GM21381 (cell line): Measurements from ENCODE around the gene DERA.
"Not testable (repeated sequence)": the region's sequence is repeated elsewhere in the genome, so short reads cannot be mapped to it uniquely, and the experiment has no call there.

Source experiments
- ATAC-seq: cut with Tn5 transposase; IDR thresholded peaks from one replicate; pipeline ENCODE4 v1.9.1; 2021; ENCODE audit warnings: mild to moderate bottlenecking, moderate library complexity; ENCODE audit not compliant: unreplicated experiment

DERA gene

DNA sequence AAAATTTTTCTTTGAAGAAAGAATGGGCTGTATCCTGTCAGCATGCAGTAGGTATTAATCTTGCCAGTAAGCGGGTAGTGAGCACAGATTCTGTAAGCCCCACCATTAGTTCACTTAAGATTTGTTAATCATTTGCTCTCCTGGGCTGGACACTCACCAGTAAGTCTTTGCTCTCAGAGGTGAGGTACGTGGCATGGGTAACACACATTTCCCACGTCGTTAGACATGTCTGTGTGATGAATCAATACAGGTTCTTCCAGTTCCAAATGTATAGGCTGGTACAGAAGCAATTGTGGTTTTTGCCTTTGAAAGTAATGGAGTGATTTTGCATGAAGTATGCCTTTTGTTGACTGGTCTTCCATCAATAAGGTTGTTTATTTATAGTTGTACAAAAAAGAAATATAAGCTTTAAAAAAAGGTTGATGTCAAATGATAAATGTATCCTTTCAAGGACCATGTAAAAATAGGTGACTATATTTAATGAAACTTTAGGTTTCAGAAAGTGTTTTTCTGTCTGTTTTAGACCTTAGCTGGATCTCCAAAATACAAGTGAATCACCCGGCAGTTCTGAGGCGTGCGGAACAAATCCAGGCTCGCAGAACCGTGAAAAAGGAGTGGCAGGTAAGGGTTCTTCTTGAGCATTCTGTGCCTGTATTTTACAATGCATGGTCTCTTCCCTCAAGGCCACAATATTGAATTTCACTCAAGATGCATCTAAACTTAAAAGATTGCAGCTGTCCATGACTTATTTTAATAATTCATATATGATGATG lies 45.5 kb downstream of the DERA start:
- no peak for ATAC-seq

DNA sequence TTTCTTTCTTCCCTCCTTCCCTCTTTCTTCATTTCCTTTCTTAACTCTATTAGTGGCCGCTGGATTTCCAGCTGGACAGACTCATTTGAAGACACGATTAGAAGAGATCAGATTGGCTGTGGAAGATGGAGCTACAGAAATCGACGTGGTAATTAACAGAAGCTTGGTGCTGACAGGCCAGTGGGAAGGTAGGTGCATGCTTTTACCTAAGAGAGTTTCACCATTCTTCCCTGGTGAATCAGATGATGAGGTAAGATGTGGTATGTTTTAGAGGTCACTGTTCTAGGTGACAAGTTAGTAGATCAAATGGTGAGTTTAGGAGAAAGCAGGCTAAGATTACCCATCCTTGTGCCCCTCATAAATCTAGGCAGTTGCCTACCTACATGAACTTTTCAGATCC lies 51.6 kb downstream of the DERA start:
- ATAC-seq: no peak

DNA sequence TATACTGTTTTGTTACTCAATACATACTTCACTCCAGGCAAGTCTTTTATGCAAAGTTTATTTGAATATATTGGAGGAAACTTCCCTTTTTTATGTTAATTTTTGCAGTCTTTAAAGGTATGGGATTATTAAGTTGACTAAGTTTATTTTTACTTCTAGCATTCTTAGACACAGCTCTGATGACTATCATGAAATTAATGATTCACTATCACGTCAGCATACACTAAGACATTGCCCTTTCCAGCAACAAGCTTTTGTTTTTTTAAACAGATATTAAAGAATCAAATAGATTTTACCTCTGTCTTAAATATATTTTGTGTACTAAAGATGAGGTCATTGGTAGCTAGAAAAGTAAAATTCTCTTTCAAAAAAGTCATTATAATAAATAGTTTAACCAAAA lies 52.1 kb downstream of the DERA start:
- ATAC-seq: no peak

DNA sequence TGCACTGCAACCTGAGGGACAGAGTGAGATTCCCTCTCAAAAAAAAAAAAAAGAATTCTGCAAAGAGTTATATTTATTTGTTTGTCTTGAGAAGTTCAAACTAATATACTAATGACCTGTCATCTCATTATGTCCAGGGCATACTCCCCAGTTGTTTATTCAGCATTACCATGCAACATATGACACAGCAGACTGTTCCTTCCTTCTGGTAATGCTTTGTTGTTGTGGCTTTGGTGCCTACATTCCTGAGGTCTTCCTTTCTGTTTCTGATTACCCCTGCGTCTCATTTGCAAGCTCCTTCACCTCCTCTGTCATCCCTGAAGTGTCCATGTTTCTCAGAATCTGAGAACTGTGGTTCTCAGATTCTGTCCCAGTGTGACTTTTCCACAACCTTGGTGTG lies 55.3 kb downstream of the DERA start:
- ATAC-seq: no peak

DNA sequence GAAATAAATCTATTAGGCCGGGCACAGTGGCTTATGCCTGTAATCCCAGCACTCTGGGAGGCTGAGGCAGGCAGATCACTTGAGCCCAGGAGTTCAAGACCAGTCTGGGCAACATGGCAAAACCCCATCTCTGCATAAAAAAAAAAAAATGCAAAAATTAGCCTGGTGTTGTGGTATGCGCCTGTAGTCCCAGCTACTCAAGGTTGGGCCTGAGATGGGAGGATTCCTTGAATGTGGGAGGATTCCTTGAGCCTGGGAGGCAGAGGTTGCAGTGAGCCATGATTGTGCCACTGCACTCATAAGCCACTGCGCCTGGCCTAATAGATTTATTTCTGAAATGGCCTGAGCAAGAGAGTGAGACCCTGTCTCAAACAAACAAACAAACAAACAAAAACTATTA lies 55.9 kb downstream of the DERA start:
- ATAC-seq: not testable (repeated sequence)

DNA sequence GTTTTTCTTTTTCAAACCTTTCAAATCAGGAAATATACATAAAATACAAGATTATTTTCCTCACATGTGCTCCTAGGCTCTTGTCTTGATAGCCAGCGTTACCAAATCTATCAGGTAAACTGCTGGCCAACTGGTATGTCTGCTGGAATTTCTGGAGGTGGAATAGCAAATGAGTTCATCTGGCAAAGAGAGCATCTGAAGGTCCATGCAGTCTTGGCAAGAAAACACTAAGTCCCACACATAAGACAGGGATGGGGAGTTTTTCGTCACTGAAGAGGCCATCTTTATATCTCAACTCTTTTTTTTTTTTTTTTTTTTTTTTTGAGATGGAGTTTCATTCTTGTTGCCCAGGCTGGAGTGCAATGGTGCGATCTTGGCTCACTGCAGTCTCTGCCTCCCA lies 60.1 kb downstream of the DERA start:
- ATAC-seq: no peak

DNA sequence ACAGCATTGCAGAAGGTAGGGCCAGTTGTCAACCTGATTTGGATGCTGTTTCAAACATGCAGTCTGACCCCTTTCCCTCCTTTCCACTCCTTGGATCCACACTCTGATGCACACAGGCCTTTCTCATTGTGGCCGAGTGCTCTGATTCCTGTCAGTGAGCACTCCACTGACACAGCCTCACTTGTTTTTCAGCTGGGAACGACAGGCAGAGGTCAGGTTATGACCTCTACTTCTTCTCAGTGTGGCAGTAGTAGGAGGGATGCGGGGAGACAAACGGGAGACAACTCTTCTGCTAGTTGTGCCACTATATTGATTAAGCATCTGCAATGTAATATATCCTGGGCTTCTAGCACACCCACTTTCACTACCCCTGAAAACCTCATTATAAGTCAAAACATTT lies 61.8 kb downstream of the DERA start:
- ATAC-seq: no peak

DNA sequence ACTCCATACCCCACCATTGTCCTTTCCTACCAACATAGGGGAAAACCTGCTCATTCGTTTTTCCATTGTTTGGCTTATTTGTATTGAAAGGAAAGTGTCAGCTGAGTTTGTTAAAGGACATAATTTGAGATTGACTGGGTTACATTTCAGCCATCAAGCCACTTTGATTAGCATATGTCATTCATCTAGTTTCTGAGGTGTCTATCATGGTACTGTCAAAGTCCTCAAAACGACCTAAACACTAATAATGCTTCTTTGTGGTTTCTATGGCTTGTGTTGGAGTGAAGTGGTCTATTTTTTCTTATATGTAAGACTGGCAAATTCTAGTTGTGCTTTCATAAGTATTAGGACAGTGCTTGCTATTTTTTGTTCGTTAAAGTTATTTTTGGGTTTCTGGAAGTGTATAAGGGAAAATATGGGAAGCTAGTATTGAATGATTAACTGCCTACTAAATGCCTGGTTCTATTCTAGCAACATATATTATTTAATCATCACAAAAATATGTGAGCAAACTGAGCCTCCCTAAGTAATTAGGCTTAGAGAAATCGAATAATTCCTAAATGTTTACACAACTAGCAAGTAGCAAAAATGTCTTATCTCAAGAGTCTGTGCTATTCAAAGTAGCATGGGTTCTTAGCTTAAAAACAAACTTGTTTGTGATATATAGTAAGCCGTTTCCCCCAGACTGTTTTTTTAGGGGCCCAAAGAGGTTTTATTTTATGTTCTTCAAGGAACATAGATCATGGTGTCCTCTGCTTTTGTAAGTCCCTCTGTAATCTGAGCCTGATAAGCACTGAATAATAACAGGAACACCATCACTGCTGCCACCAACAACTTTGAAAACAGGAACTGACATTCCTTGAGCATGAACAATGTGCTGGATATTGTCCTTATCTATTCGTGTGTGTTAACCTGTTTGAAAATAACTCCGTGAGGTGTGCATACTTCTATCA lies 67.1 kb downstream of the DERA start:
- no peak for ATAC-seq

DNA sequence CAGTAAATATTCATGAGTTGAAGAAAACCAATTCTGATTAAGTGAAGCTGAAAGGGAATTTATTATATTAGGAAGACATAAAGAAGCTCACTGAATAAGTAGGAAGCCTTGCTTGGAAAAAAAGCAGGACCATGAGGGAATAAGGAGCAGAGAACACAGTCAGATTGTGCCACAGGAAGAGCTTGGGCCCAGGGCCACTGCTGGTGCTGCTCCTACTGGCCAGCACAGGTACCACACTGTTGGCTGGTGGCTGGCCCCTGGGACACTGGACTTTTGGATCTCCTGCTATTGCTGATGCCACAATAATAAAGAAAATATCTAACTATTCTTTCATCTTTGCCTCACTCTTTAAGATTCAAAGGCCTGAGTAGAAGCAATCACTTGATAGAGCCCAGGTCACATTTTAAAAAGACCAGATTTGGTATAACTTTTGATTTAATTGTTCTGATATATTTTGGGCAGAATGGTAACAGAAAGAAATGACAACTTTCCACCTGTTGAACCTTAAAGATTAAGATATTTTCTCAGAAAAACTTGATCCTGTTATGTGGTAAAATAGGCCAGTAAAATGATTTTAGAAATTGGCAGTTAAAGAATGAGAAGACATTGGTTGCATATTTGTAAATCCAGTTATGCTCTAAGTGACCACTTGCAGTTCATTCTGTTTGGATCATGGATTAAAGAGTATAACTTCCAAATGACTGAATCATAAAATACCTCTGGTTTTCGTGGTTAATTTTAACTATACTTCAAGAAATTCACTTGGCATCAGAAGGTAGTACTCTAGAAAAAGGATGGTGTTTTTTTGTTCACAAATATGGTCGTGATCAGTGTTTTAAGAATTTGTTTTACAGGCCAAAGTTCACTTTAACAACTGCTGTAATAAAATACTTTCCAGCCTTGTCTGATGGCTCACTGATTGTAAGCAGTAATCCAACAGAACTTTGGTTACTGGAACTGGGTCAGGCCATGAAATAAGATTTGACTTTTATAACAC lies 68.3 kb downstream of the DERA start:
- ATAC-seq: peak; percentile 66

DNA sequence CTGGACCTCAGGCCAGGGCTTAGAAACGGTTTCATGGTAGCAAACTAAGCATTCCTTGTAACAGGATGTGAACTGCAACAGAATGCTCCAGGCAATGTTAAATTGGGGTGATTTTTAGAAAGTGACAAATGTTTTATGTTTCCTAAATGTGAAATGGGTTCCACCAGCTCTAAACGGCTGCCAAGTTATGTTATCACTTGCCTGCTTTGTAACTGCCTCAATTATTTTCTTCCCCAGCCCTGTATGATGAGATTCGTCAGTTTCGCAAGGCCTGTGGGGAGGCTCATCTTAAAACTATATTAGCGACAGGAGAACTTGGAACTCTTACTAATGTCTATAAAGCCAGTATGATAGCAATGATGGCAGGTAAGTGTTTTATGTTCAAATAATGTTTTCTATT lies 70.9 kb downstream of the DERA start:
- ATAC-seq: no peak

DNA sequence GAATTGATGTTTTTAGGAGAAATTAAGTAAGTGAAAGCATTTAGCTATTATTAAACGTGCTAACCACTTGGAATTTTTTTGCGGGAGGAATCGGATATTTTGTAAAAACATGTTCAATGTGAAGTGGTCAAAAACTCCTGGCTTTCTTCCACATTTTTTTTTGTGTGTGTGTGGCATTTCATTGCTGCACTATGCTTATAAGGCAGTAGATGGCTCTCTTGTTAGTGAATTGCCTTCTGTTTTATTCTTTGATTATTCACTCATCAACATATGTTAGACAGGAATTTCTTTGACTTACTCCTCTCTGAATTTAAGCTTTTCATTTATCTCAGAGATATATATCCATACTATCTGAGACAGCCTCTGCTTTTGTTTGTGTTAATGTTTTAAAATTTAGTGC lies 71.3 kb downstream of the DERA start:
- ATAC-seq: no peak

DNA sequence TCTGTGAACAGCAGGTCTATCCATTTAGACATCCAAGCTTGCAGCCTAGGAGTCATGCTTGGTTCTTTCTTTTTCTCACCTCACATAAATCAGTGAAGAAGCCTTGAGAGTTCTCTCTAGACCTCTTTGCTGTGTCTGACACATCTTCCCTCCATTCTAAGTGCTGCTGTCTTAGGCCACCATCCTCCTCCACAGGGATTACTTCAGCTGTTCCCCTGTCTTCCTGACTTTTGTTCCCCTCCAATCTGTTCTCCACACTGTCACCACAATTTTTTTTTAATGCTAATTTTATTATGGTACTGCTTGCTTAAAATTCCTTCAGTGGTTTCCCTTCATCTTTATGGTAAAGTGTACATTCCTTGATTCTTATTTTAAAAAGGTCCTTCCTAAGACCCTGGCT lies 71.8 kb downstream of the DERA start:
- no peak for ATAC-seq

DNA sequence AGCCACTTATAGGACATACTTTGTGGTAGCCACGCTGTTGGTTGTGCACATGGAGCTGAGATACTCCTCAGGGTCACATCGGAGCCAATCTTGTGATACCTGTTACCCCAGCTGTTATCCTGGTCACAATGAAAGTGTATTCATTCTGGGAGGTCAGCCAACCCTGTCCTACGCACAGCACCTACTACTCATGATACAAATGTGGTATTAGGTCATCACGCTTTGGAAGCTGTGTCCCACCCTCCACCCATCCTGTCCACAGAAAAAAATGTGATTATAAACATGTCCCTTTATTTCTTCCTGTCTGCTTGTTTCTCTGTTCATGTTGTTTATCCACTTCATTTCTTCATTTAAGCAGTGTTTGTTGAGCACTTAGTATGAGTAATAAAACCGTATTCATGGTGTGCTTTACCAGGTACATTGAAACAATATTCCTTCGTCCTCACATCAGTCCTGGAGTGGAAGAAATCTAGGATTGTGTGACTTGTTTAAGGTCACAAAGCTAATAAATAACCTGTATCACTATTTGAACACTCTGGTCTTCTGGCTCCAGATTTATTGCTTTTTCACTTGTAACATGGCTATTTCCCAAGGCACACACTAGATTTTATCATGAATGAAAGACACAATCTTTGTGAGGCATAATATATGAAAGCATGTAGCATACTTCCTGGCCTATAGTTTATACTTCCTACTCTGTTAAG lies 73.1 kb downstream of the DERA start:
- ATAC-seq: no peak

DNA sequence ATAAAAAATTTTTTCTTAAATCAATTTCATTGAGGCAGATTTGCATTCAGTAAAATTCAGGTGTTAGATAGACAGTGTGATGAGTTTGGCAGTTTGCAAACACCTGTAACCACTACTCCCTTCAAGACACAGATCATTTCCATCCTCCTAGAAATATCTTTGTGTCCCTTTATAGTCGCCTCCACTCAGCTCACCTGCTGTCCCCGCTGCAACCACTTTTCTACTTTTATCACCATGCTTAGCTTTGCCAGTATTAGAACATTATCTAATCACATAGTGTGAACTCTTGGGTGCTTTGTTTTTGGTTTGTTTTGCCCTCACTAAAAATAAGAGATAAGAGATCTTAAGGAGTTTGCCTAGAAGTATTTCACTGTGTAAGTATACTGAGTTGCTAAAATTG lies 73.8 kb downstream of the DERA start:
- no peak for ATAC-seq

DNA sequence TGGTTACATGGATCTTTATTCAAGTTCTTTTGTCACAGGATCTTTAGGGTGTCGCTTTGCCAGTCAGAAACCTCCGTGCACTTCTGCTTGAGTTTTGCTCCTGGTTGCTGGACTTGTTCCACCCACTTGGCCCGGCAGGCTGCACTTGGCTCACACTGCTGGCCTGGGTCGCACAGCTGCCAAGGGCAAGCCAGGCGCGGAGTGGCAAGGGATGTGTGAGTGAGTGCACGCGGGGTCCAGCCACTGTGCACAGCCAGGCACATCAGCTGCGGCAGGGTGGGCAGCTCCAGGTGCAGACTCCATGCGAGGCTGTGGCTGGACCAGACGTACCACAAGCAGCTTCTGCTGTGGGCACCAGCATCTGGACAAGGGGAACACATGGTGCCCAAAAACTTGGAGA lies 76.6 kb downstream of the DERA start:
- ATAC-seq: no peak

DNA sequence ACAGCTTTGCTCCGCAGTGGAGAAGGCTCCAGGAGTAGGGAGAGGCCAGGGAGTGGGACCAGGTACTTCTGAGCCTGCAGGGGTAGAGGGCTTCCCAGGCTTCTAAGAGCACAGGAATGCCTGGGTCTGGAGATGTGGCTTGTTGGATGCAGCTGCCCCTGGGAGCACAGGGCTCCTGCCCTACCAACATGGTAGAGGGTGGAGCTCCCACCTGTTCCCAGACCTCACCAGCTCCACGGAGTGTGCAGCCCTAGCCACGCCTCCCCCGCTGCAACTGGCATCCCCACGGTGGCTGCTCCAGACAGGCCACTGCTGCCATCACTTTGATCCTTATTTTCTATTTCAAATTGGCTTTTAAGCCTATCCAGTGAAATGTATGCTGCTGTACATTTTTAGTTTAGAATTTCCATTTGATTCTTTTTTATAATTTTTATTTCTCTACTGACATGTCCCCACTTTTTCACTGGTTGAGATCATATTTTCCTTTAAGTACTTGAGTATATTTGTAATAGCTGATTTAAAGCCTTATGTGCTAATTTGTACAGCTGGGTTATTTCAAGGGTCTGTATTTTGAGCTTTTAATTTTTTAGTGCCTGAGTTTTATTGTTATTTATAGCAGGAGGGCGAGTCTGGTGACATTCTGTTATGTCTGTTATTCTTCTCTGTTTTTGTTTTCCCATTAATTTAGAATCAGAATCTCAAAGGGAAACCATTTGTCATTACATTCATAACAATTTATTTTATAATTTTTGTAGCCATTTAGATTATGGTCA lies 78.0 kb downstream of the DERA start:
- no peak for ATAC-seq

DNA sequence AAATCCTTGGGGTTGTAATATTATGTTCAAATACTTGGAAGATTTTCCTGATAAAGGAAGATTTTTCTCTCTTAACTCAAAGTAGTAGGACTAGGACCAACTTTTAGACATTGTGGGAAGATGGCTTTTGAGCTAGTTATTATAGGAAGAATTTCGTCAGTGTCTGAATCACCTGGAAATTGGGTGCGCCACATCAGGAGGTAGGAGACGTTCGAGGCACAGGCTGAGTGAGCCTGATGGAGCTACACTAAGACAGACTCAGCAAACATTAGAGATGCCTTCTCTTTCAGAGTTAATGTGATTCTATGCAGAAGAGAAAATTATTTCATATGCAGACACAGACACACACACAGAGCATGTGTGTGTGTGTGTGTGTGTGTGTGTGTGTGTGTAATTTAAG lies 84.7 kb downstream of the DERA start:
- ATAC-seq: no peak

DNA sequence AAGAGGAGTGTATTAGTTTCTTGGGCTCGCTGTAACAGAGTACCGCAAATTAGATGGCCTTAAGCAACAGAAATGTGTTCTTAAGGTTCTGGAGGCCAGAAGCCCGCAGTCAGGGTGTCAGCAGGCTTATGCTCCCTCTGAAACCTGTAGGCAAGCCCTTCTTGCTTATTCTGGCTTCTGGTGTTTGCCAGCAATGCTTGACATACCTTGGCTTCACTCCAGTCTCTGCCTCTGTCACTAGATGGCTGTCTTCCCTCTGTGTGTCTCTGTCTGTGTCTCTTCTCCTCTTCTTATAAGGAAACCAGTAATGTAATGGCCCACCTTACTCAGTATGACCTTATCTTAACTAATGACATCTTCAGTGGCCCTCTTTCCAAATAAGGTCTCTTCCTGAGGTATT lies 85.1 kb downstream of the DERA start:
- ATAC-seq: no peak

DNA sequence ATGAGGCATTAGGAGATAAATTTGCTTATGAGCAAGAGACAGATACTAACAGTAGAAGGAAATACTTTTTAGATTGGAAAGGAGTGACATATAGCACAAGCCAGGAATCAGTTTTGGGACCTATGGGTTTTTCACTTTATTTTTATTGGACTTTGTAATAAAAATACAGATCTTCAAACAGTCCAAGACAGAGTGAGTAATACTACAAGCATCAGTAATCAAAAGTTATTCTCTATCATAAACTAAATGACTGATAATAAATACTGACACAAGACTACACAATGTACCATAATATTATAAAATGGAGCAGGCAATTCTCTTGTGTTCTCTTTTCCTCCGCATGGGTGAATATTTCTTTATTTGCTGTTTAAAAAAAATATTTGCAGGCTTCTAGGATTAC lies 85.8 kb downstream of the DERA start:
- no peak for ATAC-seq

DNA sequence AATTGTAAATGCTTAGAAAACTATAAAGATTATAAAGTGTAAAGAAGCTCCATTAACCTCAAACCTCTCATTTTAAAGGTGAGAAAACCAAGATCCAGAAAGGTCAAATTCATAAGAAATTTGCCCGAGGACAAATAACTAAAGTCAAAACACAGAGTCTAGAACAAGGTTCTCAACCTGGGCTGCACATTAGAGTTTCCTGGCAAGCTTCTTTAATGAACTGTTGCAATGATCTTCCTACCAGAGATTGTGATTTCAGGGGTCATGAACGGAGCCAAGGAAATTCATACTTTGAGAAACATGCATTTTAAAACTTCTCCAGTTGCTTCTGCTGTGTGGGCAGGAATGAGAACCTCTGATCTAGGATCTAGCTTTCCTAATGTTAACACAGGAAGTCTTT lies 86.8 kb downstream of the DERA start:
- no peak for ATAC-seq
